HEK293 (cell line): ENCODE data around the gene OR5F1.

Source experiments
- FEZF1 ChIP-seq: fragments of 450-650 bp; formaldehyde crosslinking; IDR thresholded peaks from 2 replicates; pipeline ENCODE4 v1.5.1; 2016; ENCODE audit warnings: missing biosample characterization, missing genetic modification characterization
- HOXD13 ChIP-seq: sonication (generic); formaldehyde crosslinking; IDR thresholded peaks from 2 replicates; pipeline ENCODE4 v1.8.0; 2022; ENCODE audit warnings: missing genetic modification reagents, borderline replicate concordance
- SALL2 ChIP-seq: fragments of 450-650 bp; formaldehyde crosslinking; IDR thresholded peaks from 2 replicates; pipeline ENCODE4 v1.5.0; 2017; ENCODE audit warnings: missing biosample characterization, mild to moderate bottlenecking, missing genetic modification characterization, borderline replicate concordance
- SCRT2 ChIP-seq: fragments of 450-650 bp; formaldehyde crosslinking; IDR thresholded peaks from 2 replicates; pipeline ENCODE4 v1.5.1; 2016; ENCODE audit warnings: missing biosample characterization, missing genetic modification characterization
- YY1 ChIP-seq: fragments of 450-650 bp; formaldehyde crosslinking; IDR thresholded peaks from 2 replicates; pipeline ENCODE4 v1.5.1; 2018; ENCODE audit warnings: missing biosample characterization, missing genetic modification characterization
- ZNF184 ChIP-seq: fragments of 450-650 bp; IDR thresholded peaks from 2 replicates; pipeline ENCODE4 v1.5.1; 2018; ENCODE audit warnings: missing biosample characterization, mild to moderate bottlenecking, missing genetic modification characterization
- ZNF24 ChIP-seq: fragments of 450-650 bp; formaldehyde crosslinking; IDR thresholded peaks from 2 replicates; pipeline ENCODE4 v1.5.1; 2016; ENCODE audit warnings: missing biosample characterization, missing genetic modification characterization
- ZNF501 ChIP-seq: fragments of 450-650 bp; formaldehyde crosslinking; IDR thresholded peaks from 2 replicates; pipeline ENCODE4 v1.5.1; 2016; ENCODE audit warnings: missing biosample characterization, missing genetic modification characterization
- ZNF777 ChIP-seq: fragments of 450-650 bp; formaldehyde crosslinking; IDR thresholded peaks from 2 replicates; pipeline ENCODE4 v1.5.1; 2017; ENCODE audit warnings: missing biosample characterization, missing genetic modification characterization, borderline replicate concordance
- TF ChIP-seq, protein P1 (sequence below): fragments of 450-650 bp; formaldehyde crosslinking; IDR thresholded peaks from 2 replicates; pipeline ENCODE4 v1.5.1; 2016; ENCODE audit warnings: missing biosample characterization, missing genetic modification characterization
- TF ChIP-seq, protein P2 (sequence below): fragments of 450-650 bp; formaldehyde crosslinking; IDR thresholded peaks from 2 replicates; pipeline ENCODE4 v1.5.1; 2016; ENCODE audit warnings: missing biosample characterization, missing genetic modification characterization
- TF ChIP-seq, protein P3 (sequence below): fragments of 450-650 bp; formaldehyde crosslinking; IDR thresholded peaks from 2 replicates; pipeline ENCODE4 v1.5.1; 2016; ENCODE audit warnings: missing biosample characterization, missing genetic modification characterization, low read depth

DNA sequence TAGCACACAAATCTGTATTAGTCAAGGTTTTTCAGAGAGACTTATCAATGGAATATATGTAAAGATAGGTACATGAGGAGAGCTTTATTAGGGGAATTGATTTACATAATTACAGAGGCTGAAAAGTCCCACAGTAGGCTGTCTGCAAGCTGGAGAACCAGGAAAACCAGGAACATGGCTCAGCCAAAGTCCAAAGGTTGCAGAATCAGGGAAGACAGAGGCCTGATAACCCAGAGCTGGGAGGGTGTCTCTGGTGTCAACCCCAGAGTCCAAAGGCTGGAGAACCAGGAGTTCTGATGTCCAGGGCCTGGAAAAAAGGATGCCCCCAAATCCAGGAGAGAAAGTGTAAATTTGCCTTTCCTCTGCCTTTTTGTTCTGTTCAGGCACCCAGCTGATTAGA is 16.3 kb upstream of the OR5F1 start:
- TF ChIP-seq, protein P1, sequence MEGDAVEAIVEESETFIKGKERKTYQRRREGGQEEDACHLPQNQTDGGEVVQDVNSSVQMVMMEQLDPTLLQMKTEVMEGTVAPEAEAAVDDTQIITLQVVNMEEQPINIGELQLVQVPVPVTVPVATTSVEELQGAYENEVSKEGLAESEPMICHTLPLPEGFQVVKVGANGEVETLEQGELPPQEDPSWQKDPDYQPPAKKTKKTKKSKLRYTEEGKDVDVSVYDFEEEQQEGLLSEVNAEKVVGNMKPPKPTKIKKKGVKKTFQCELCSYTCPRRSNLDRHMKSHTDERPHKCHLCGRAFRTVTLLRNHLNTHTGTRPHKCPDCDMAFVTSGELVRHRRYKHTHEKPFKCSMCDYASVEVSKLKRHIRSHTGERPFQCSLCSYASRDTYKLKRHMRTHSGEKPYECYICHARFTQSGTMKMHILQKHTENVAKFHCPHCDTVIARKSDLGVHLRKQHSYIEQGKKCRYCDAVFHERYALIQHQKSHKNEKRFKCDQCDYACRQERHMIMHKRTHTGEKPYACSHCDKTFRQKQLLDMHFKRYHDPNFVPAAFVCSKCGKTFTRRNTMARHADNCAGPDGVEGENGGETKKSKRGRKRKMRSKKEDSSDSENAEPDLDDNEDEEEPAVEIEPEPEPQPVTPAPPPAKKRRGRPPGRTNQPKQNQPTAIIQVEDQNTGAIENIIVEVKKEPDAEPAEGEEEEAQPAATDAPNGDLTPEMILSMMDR = no peak
- TF ChIP-seq ZNF777 (tag by site-specific recombination) = no peak
- no peak for TF ChIP-seq FEZF1 (tag by site-specific recombination)
- TF ChIP-seq, protein P2, sequence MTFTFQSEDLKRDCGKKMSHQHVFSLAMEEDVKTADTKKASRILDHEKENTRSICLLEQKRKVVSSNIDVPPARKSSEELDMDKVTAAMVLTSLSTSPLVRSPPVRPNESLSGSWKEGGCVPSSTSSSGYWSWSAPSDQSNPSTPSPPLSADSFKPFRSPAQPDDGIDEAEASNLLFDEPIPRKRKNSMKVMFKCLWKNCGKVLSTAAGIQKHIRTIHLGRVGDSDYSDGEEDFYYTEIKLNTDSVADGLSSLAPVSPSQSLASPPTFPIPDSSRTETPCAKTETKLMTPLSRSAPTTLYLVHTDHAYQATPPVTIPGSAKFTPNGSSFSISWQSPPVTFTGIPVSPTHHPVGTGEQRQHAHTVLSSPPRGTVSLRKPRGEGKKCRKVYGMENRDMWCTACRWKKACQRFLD = no peak
- TF ChIP-seq, protein P3, sequence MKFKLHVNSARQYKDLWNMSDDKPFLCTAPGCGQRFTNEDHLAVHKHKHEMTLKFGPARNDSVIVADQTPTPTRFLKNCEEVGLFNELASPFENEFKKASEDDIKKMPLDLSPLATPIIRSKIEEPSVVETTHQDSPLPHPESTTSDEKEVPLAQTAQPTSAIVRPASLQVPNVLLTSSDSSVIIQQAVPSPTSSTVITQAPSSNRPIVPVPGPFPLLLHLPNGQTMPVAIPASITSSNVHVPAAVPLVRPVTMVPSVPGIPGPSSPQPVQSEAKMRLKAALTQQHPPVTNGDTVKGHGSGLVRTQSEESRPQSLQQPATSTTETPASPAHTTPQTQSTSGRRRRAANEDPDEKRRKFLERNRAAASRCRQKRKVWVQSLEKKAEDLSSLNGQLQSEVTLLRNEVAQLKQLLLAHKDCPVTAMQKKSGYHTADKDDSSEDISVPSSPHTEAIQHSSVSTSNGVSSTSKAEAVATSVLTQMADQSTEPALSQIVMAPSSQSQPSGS = no peak
- no peak for TF ChIP-seq SCRT2
- TF ChIP-seq HOXD13 = no peak
- TF ChIP-seq SALL2 = no peak
- TF ChIP-seq YY1 = no peak
- TF ChIP-seq ZNF501 (tag by site-specific recombination) = no peak
- TF ChIP-seq ZNF24 (tag by site-specific recombination) = no peak
- no peak for TF ChIP-seq ZNF184 (tag by site-specific recombination)
